GM12864 (cell line): ENCODE data around the gene MYO7B.

Experiments
- DNase-seq: peaks from one replicate; pipeline ENCODE4 v3.0.0-alpha.2; 2011; ENCODE audit warnings: low read depth
- H3K4me3 ChIP-seq: 2 replicates; pipeline ENCODE4 v1.5.1; 2011; ENCODE audit warnings: mild to moderate bottlenecking, low read depth, low read length, control low read depth
- CTCF ChIP-seq: IDR thresholded peaks from 2 replicates; pipeline ENCODE4 v1.5.1; 2011; ENCODE audit warnings: low read depth, mild to moderate bottlenecking, moderate library complexity, low read length, control low read depth, inconsistent platforms; ENCODE audit errors: missing control alignments

MYO7B gene

GRCh38 chr2:127512362-127512761, 23.1 kb upstream of the MYO7B start:
- DNase-seq = no peak
- TF ChIP-seq CTCF = no peak
- no peak overlapping the region for H3K4me3 ChIP-seq

- no peak for TF ChIP-seq CTCF
- DNase-seq = no peak
- no peak overlapping the region for H3K4me3 ChIP-seq
Observed at GRCh38 chr2:127514076-127514475, 21.4 kb upstream of the MYO7B start.

- no peak for DNase-seq
- no peak overlapping the region for H3K4me3 ChIP-seq
- no peak for TF ChIP-seq CTCF
Observed at GRCh38 chr2:127514485-127514884, 21.0 kb upstream of the MYO7B start.

GRCh38 chr2:127515383-127515915, 20.0 kb upstream of the MYO7B start:
- no peak for TF ChIP-seq CTCF
- DNase-seq = no peak
- no peak overlapping the region for H3K4me3 ChIP-seq

- H3K4me3 ChIP-seq = no peak overlapping the region
- TF ChIP-seq CTCF = no peak
- no peak for DNase-seq
Observed at GRCh38 chr2:127516041-127516762, 19.3 kb upstream of the MYO7B start.

GRCh38 chr2:127517465-127517864, 18.0 kb upstream of the MYO7B start:
- H3K4me3 ChIP-seq = no peak overlapping the region
- no peak for TF ChIP-seq CTCF
- no peak for DNase-seq

- no peak overlapping the region for H3K4me3 ChIP-seq
- no peak for DNase-seq
- no peak for TF ChIP-seq CTCF
Observed at GRCh38 chr2:127520424-127520823, 15.1 kb upstream of the MYO7B start.
